HCT116 (cell line): ENCODE results near the gene GSN.

Source experiments
- CTCF ChIP-seq, 3 experiments: fragments of 200-600 bp in 1 of 3; sonication (generic) in 1 of 3; IDR thresholded peaks in 2 of 3; conservative IDR thresholded peaks in 1 of 3; 2 replicates each; pipeline ENCODE4 v1.5.1; 2012 to 2017; ENCODE audit warnings: low read depth in 2 of 3, low read length in 2 of 3, antibody characterized with exemption in 1 of 3, borderline replicate concordance in 1 of 3, control low read depth in 1 of 3, mild to moderate bottlenecking in 1 of 3, mixed read lengths in 1 of 3, mixed run types in 1 of 3, moderate library complexity in 1 of 3; ENCODE audit not compliant: insufficient read depth in 1 of 3
- SIN3A ChIP-seq: IDR thresholded peaks from 2 replicates; pipeline ENCODE4 v1.6.1; 2012; ENCODE audit warnings: low read depth

- no peak for TF ChIP-seq SIN3A
- TF ChIP-seq CTCF (IDR thresholded peaks at IDR 0.05 in 2 of 3, conservative IDR thresholded peaks at IDR 0.05 in 1 of 3; ENCODE audit: borderline replicate concordance in 1 of 3, insufficient read depth in 1 of 3, low read depth in 2 of 3, low read length in 2 of 3): no peak
These were observed 18.7 kb downstream of the GSN start for GRCh38 chr9:121286688-121286972.
